ENCODE data around the gene PRPF8. TPM values are rescaled to one million over a fixed set of nuclear protein-coding genes. Genes with fewer than 3 reads are reported as not detected.
"Not testable (repeated sequence)": the region's sequence is repeated elsewhere in the genome, so short reads cannot be mapped to it uniquely, and the experiment has no call there.

Gene PRPF8
- total RNA-seq, 1 experiment from 2014 or later = 398 TPM

DNA sequence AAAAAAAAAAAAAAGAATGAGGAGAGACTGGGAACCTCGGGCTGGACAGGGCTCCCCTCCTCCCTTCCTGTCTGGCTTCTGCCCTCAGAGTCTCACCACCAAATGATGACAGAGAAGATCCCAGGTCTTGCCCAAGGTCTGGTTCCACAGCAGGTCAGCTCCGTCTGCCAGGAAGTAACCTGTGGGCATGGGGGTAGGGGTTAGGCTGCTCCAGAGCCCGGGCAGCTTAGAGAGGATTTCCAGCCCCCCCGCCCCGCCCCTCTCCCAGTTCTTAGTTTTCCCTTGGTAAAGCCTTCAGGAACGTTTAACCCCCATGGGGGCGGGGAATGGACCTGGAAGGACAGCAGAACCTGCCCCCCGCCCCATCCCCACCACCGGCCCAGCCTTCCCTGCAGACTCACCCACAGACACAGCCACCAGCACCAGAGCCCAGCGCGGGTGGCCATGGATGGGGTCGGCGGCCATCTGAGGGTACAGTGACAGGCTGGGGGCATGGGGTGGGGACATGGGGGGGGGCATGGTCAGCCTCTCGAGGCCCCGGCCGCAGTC, 24.8 kb upstream of the PRPF8 start:
- intact Hi-C loops (cut with micrococcal nuclease; ENCODE audit: unreplicated experiment) = no loop called here
- Mint-ChIP-seq H3K36me3 (ENCODE audit: insufficient read depth, unreplicated experiment) (peaks cover 49% of the 10 kb centered on the region), H3K27ac (ENCODE audit: unreplicated experiment) (no peak overlapping the region), H3K9me3 (ENCODE audit: unreplicated experiment) (no peaks in the 10 kb centered on the region), H3K4me1 (ENCODE audit: low read depth, unreplicated experiment) (peaks cover 34% of the 10 kb centered on the region), H3K4me3 (ENCODE audit: unreplicated experiment) (peak overlapping the region; percentile 86), H3K27me3 (ENCODE audit: insufficient read depth, unreplicated experiment) (no peaks in the 10 kb centered on the region)
- ChIA-PET CTCF (interaction anchor here (0.5 to 1.0 kb wide), 3 partner anchors 12 to 97 kb away, joined by 4 to 8 read pairs (median 8); no protein-coding TSS in a partner anchor), POLR2A (interaction anchor here (1.6 kb wide), 1 partner anchor 12 kb away, joined by 3 read pairs; no protein-coding TSS in a partner anchor)
- no peaks in the 10 kb centered on the region for H3K27me3 ChIP-seq (replicated peaks; ENCODE audit: control insufficient read depth, insufficient read depth, low read length)
- peaks cover 5% of the 10 kb centered on the region for H3K36me3 ChIP-seq (ENCODE audit: control insufficient read depth, insufficient read depth, low read length)
- peak overlapping the region; percentile 71 for H3K4me3 ChIP-seq (ENCODE audit: low read depth, low read length)
- peak in 1 of 2 experiments; percentile 45 for DNase-seq
- TF ChIP-seq CTCF (IDR thresholded peaks at IDR 0.05; ENCODE audit: insufficient read depth in 1 of 2, low read depth in 1 of 2, low read length in 1 of 2, severe bottlenecking in 1 of 2, unreplicated experiment in 1 of 2) = no peak
- H3K9me3 ChIP-seq = no peaks in the 10 kb centered on the region
- H3K4me1 ChIP-seq = peaks cover 31% of the 10 kb centered on the region
- no TSS peak for BruUV-seq (replicated peaks)

- CTCF ChIA-PET = interaction anchor here (0.8 to 1.0 kb wide), 2 partner anchors 12 to 75 kb away, joined by 8 read pairs; no protein-coding TSS in a partner anchor
- intact Hi-C loops (cut with micrococcal nuclease; ENCODE audit: unreplicated experiment); H3K4me3 ChIP-seq (ENCODE audit: low read depth, low read length); BruUV-seq (replicated peaks); H3K27ac Mint-ChIP-seq (ENCODE audit: unreplicated experiment); H3K27me3 ChIP-seq (replicated peaks; ENCODE audit: control insufficient read depth, insufficient read depth, low read length); H3K27me3 Mint-ChIP-seq (ENCODE audit: insufficient read depth, unreplicated experiment); DNase-seq; H3K9me3 ChIP-seq; H3K36me3 ChIP-seq (ENCODE audit: control insufficient read depth, insufficient read depth, low read length); H3K9me3 Mint-ChIP-seq (ENCODE audit: unreplicated experiment); POLR2A ChIA-PET: not testable (repeated sequence)
- peak overlapping the region; percentile 86 for H3K4me3 Mint-ChIP-seq (ENCODE audit: unreplicated experiment)
- H3K4me1 Mint-ChIP-seq (ENCODE audit: low read depth, unreplicated experiment) = peaks cover 31% of the 10 kb centered on the region
- H3K36me3 Mint-ChIP-seq (ENCODE audit: insufficient read depth, unreplicated experiment) = peaks cover 47% of the 10 kb centered on the region
- peaks cover 27% of the 10 kb centered on the region for H3K4me1 ChIP-seq
Observed at GRCh38 chr17:1708791-1709346, 24.2 kb upstream of the PRPF8 start.

- Mint-ChIP-seq H3K4me3 (ENCODE audit: unreplicated experiment) (no peak overlapping the region), H3K4me1 (ENCODE audit: low read depth, unreplicated experiment) (peaks cover 20% of the 10 kb centered on the region), H3K36me3 (ENCODE audit: insufficient read depth, unreplicated experiment) (peaks cover 29% of the 10 kb centered on the region), H3K27ac (ENCODE audit: unreplicated experiment) (no peak overlapping the region), H3K9me3 (ENCODE audit: unreplicated experiment) (no peaks in the 10 kb centered on the region), H3K27me3 (ENCODE audit: insufficient read depth, unreplicated experiment) (no peaks in the 10 kb centered on the region)
- Histone ChIP-seq H3K9me3 (no peaks in the 10 kb centered on the region), H3K27me3 (replicated peaks; ENCODE audit: control insufficient read depth, insufficient read depth, low read length) (no peaks in the 10 kb centered on the region), H3K4me1 (peaks cover 14% of the 10 kb centered on the region), H3K4me3 (ENCODE audit: low read depth, low read length) (no peak overlapping the region), H3K36me3 (ENCODE audit: control insufficient read depth, insufficient read depth, low read length) (no peaks in the 10 kb centered on the region)
- no peak for DNase-seq
- ChIA-PET POLR2A (no interaction called here), CTCF (no interaction called here)
- no TSS peak for BruUV-seq (replicated peaks)
- TF ChIP-seq CTCF (IDR thresholded peaks at IDR 0.05; ENCODE audit: insufficient read depth in 1 of 2, low read depth in 1 of 2, low read length in 1 of 2, severe bottlenecking in 1 of 2, unreplicated experiment in 1 of 2) = no peak
- intact Hi-C loops (cut with micrococcal nuclease; ENCODE audit: unreplicated experiment) = no loop called here
Observed at GRCh38 chr17:1707107-1707506, 22.4 kb upstream of the PRPF8 start.
